CD4-positive, alpha-beta T cell (primary cell): ENCODE data around the gene FDXR. TPM values are rescaled to one million over a fixed set of nuclear protein-coding genes. Genes with fewer than 3 reads are reported as not detected.
"Not testable (repeated sequence)": the region's sequence is repeated elsewhere in the genome, so short reads cannot be mapped to it uniquely, and the experiment has no call there.

ENCODE experiments used
- ATAC-seq: fragments of 200-7000 bp; cut with Tn5 transposase; one replicate; pipeline ENCODE4 v1.10.0; 2022; ENCODE audit warnings: mild to moderate bottlenecking; ENCODE audit not compliant: poor library complexity
- CTCF ChIA-PET: fragments of 350-600 bp; sonication (Branson Sonifier 250); formaldehyde crosslinking; loops from one replicate; lab custom pipeline; 2021; ENCODE audit warnings: antibody characterized with exemption, inconsistent platforms; lab: Charles Lee
- POLR2A ChIA-PET: fragments of 350-600 bp; sonication (Branson Sonifier 250); formaldehyde crosslinking; loops from one replicate; lab custom pipeline; 2021; ENCODE audit warnings: antibody characterized with exemption, inconsistent platforms; lab: Charles Lee
- DNase-seq, 14 experiments: peaks; one replicate each; pipeline ENCODE4 v3.0.0-alpha.2; 2013 to 2020; ENCODE audit warnings: mixed read lengths in 2 of 14
- H3K27ac ChIP-seq, 2 donors: one replicate each; pipeline versions ENCODE4 v1.5.1 to v1.7.0; 2013; ENCODE audit warnings: low read length in 2 of 2, low read depth in 1 of 2, mild to moderate bottlenecking in 1 of 2
- H3K27me3 ChIP-seq, 2 experiments: 1 replicate in 1 of 2; 2 replicates in 1 of 2; pipeline versions ENCODE4 v1.6.1 to v1.7.0; 2013; ENCODE audit warnings: low read length in 2 of 2, control low read depth in 1 of 2, mild to moderate bottlenecking in 1 of 2, moderate library complexity in 1 of 2; ENCODE audit not compliant: insufficient read depth in 2 of 2, control insufficient read depth in 1 of 2
- H3K36me3 ChIP-seq: one replicate; pipeline ENCODE4 v1.6.1; 2013; ENCODE audit warnings: low read length, control low read depth; ENCODE audit not compliant: insufficient read depth
- H3K4me1 ChIP-seq: one replicate; pipeline ENCODE4 v1.6.1; 2013; ENCODE audit warnings: low read length, control low read depth; ENCODE audit not compliant: insufficient read depth
- H3K4me3 ChIP-seq: one replicate; pipeline ENCODE4 v1.5.1; 2013; ENCODE audit warnings: mild to moderate bottlenecking, low read length, moderate library complexity
- H3K9me3 ChIP-seq, 2 experiments: 1 replicate in 1 of 2; 2 replicates in 1 of 2; pipeline versions ENCODE4 v1.6.1 to v1.7.0; 2013; ENCODE audit warnings: low read length in 2 of 2, mild to moderate bottlenecking in 2 of 2, control low read depth in 1 of 2, moderate library complexity in 1 of 2; ENCODE audit not compliant: control insufficient read depth in 1 of 2, insufficient read depth in 1 of 2
- H3K27ac Mint-ChIP-seq: one replicate; pipeline ENCODE4 v1.8.0; 2020; ENCODE audit warnings: mixed read lengths
- H3K27me3 Mint-ChIP-seq: one replicate; pipeline ENCODE4 v1.8.0; 2021; ENCODE audit warnings: mixed read lengths
- H3K36me3 Mint-ChIP-seq: one replicate; pipeline ENCODE4 v1.8.0; 2021; ENCODE audit warnings: low read depth, mixed read lengths
- H3K4me1 Mint-ChIP-seq: one replicate; pipeline ENCODE4 v1.8.0; 2021; ENCODE audit warnings: low read depth, mixed read lengths
- H3K4me3 Mint-ChIP-seq: one replicate; pipeline ENCODE4 v1.8.0; 2020; ENCODE audit warnings: mild to moderate bottlenecking, mixed read lengths
- H3K9me3 Mint-ChIP-seq: one replicate; pipeline ENCODE4 v1.8.0; 2020; ENCODE audit warnings: mixed read lengths
- intact Hi-C, 2 experiments: fragments of 100-400 bp; cut with DNase I in 1 of 2; cut with micrococcal nuclease in 1 of 2; formaldehyde crosslinking; loops; one replicate each; pipeline versions ENCODE4 v1.15.1 to v1.9.0; 2023 to 2025; cut with DNase I, micrococcal nuclease
- total RNA-seq, 174 experiments: library from RNA in 2 of 174; stranded (reverse) in 2 of 174; gene quantifications; one replicate each; pipeline ENCODE4 v1.2.3 and lab custom pipeline; 2021 to 2026
- TF ChIP-seq, protein P1 (sequence below): fragments of 200-600 bp; IDR thresholded peaks from one replicate; pipeline ENCODE4 v1.8.0; 2022; ENCODE audit warnings: antibody characterized with exemption, mild to moderate bottlenecking

FDXR gene
- total RNA-seq, 2 experiments from 2014 or later: 2.1 to 2.7 TPM

DNA sequence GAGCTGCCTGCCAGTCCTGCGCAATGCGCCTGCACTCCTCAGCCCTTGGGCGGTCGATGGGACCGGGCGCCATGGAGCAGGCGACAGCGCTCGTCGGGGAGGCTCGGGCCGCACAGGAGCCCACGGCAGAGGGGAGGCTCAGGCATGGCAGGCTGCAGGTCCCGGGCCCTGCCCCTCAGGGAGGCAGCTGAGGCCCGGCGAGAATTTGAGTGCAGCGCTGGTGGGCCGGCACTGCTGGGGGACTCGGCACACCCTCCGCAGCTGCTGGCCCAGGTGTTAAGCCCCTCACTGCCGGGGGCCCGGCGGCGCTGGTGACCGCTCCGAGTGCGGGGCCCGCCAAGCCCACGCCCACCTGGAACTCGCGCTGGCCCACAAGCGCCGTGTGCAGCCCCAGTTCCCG, 34.2 kb upstream of the FDXR start:
- TF ChIP-seq, protein P1, sequence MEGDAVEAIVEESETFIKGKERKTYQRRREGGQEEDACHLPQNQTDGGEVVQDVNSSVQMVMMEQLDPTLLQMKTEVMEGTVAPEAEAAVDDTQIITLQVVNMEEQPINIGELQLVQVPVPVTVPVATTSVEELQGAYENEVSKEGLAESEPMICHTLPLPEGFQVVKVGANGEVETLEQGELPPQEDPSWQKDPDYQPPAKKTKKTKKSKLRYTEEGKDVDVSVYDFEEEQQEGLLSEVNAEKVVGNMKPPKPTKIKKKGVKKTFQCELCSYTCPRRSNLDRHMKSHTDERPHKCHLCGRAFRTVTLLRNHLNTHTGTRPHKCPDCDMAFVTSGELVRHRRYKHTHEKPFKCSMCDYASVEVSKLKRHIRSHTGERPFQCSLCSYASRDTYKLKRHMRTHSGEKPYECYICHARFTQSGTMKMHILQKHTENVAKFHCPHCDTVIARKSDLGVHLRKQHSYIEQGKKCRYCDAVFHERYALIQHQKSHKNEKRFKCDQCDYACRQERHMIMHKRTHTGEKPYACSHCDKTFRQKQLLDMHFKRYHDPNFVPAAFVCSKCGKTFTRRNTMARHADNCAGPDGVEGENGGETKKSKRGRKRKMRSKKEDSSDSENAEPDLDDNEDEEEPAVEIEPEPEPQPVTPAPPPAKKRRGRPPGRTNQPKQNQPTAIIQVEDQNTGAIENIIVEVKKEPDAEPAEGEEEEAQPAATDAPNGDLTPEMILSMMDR: no peak
- ChIA-PET POLR2A (no interaction called here), CTCF (no interaction called here)
- Histone ChIP-seq H3K27ac (no peak overlapping the region), H3K4me3 (no peak overlapping the region), H3K4me1 (no peaks in the 10 kb centered on the region), H3K9me3 (peaks cover 0 to 4% of the 10 kb centered on the region in 2 experiments), H3K27me3 (peaks cover 7 to 11% of the 10 kb centered on the region in 2 experiments), H3K36me3 (no peaks in the 10 kb centered on the region)
- Mint-ChIP-seq H3K27me3 (peaks cover 1% of the 10 kb centered on the region), H3K4me1 (no peaks in the 10 kb centered on the region), H3K9me3 (no peaks in the 10 kb centered on the region), H3K27ac (no peak overlapping the region), H3K4me3 (no peak overlapping the region), H3K36me3 (no peaks in the 10 kb centered on the region)
- intact Hi-C loops: no loop called here
- no peak for DNase-seq
- no peak for ATAC-seq

DNA sequence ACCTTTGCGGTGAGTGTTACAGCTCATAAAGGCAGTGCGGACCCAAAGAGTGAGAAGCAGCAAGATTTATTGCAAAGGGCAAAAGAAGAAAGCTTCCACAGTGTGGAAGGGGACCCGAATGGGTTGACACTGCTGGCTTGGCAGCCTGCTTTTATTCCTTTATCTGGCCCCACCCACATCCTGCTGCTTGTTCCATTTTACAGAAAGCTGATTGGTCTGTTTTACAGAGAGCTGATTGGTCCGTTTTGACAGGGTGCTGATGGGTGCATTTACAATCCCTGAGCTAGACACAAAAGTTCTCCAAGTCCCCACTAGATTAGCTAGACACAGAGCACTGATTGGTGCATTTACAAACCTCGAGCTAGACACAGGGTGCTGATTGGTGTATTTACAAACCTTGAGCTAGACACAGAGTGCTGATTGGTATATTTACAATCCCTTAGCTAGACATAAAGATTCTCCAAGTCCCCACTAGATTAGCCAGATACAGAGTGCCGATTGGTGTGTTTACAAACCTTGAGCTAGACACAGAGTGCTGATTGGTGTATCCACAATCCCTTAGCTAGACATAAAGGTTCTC, 33.5 kb upstream of the FDXR start:
- not testable (repeated sequence) for H3K4me3 Mint-ChIP-seq, H3K4me1 ChIP-seq

DNA sequence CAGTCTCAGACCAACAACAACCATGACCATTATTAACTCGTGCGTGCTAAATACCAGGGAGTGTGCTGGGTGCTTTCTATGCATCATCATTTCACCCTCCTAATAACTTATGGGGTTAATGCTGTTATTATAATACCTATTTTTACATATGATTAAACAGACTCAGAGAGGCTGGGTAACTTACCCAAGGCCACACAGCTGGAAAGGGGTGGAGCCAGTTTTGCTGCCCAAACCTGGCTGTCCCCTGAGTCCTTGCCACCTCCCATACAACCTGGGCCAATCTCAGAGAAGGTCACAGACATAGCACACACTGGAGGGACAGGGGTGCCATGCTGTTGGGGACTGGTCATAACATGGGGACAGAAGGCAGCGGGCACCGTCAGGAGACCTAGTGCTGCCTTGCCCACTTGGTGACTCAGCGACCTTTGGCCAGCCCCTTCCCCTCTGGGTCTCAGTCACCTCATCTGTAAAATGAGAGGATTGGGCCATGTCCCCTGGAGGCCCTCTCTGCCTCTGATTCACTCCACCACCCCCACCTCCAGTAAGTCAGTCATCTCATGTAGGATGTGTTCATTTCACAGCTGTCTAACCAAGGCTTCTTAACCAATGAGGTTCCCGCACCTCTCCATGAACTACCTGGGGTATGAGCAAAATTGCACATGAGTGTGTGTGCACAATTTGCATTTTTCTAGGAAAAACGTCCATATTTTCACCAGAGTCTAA, 32.1 kb upstream of the FDXR start:
- peaks cover 12 to 13% of the 10 kb centered on the region in 2 experiments for H3K27me3 ChIP-seq
- peaks cover 8% of the 10 kb centered on the region for H3K27me3 Mint-ChIP-seq
- POLR2A ChIA-PET: no interaction called here
- H3K4me1 Mint-ChIP-seq: no peaks in the 10 kb centered on the region
- no peak overlapping the region for H3K27ac ChIP-seq
- CTCF ChIA-PET: no interaction called here
- no peaks in the 10 kb centered on the region for H3K36me3 ChIP-seq
- H3K4me3 ChIP-seq: no peak overlapping the region
- TF ChIP-seq, protein P1: no peak
- H3K27ac Mint-ChIP-seq: no peak overlapping the region
- no peak for DNase-seq
- H3K4me1 ChIP-seq: no peaks in the 10 kb centered on the region
- intact Hi-C loops: no loop called here
- no peak overlapping the region for H3K4me3 Mint-ChIP-seq
- peaks cover 0 to 6% of the 10 kb centered on the region in 2 experiments for H3K9me3 ChIP-seq
- H3K36me3 Mint-ChIP-seq: no peaks in the 10 kb centered on the region
- H3K9me3 Mint-ChIP-seq: no peaks in the 10 kb centered on the region
- ATAC-seq: no peak

More for the DNA sequence above, 33.5 kb upstream of the FDXR start:
- H3K9me3 ChIP-seq, H3K9me3 Mint-ChIP-seq, H3K27me3 Mint-ChIP-seq, DNase-seq, H3K36me3 ChIP-seq, H3K4me3 ChIP-seq, H3K36me3 Mint-ChIP-seq, ATAC-seq, intact Hi-C loops, POLR2A ChIA-PET, H3K27ac Mint-ChIP-seq, H3K27ac ChIP-seq, H3K4me1 Mint-ChIP-seq: not testable (repeated sequence)
- CTCF ChIA-PET: interaction anchor here (0.6 kb wide), 1 partner anchor 84 kb away, joined by 3 read pairs; no protein-coding TSS in a partner anchor
- peaks cover 12 to 13% of the 10 kb centered on the region in 2 experiments for H3K27me3 ChIP-seq
